ENCODE results near the gene SCN2A.

Gene SCN2A

DNA sequence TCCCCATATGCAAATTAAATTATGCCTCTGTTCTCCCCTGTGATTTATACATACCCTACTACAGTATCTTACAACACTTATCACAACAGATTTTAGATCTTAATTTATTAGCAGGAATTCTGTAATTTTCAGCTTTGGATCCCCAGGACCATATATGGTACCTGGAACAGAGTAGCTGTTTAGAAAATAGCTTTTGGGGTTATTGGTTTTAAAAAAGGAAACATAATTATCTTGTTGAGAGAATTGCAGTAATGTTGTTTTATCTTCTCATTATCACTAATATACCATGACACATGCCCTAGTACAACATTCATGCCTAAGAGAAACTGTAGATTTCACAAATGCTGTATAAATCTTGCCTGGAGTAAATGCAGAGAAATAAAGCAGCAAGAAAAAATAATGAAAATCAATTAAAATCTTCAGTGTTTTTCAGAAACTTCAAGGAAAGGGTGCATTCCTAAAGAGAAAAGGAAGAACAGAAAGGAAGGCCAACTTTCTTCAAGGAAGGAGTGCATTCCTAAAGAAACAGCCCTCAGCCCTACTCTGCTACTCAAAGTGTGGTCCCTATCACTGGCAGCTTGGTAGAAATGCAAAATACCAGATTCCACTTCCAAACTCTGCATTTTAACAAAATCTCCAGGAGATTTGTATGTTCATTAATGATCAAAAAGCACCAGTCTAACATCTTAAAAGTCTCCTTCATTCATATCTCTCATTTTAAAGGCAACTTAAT, 193.2 kb downstream of the SCN2A start:
- Histone ChIP-seq H3K4me1 (peaks cover 24% of the 10 kb centered on the region), H3K4me2 (no peak overlapping the region), H3K27me3 (no peaks in the 10 kb centered on the region), H3K27ac (no peak overlapping the region), H4K20me1 (no peaks in the 10 kb centered on the region), H3K4me3 (no peak overlapping the region), H3K9me3 (no peaks in the 10 kb centered on the region), H3K36me3 (no peaks in the 10 kb centered on the region), H3K9ac (no peak overlapping the region)
- TF ChIP-seq Cebpa-rat (IDR thresholded peaks at IDR 0.05), result no peak

GRCh38 chr2:165434865-165435496, 195.8 kb downstream of the SCN2A start:
- H3K4me3 ChIP-seq, result no peak overlapping the region
- no peak overlapping the region for H3K9ac ChIP-seq
- no peaks in the 10 kb centered on the region for H3K36me3 ChIP-seq
- no peak overlapping the region for H3K4me2 ChIP-seq
- H3K27ac ChIP-seq, result no peak overlapping the region
- peaks cover 35% of the 10 kb centered on the region for H3K4me1 ChIP-seq
- TF ChIP-seq Cebpa-rat (IDR thresholded peaks at IDR 0.05), result no peak
- no peaks in the 10 kb centered on the region for H3K9me3 ChIP-seq
- no peaks in the 10 kb centered on the region for H3K27me3 ChIP-seq
- H4K20me1 ChIP-seq, result no peaks in the 10 kb centered on the region

GRCh38 chr2:165435611-165436010, 196.4 kb downstream of the SCN2A start:
- Histone ChIP-seq H3K27me3 (no peaks in the 10 kb centered on the region), H3K27ac (no peak overlapping the region), H3K9me3 (no peaks in the 10 kb centered on the region), H3K4me3 (no peak overlapping the region), H3K4me2 (peak overlapping the region; percentile 76), H4K20me1 (no peaks in the 10 kb centered on the region), H3K4me1 (peaks cover 42% of the 10 kb centered on the region), H3K9ac (no peak overlapping the region), H3K36me3 (no peaks in the 10 kb centered on the region)
- no peak for TF ChIP-seq Cebpa-rat (IDR thresholded peaks at IDR 0.05)

DNA sequence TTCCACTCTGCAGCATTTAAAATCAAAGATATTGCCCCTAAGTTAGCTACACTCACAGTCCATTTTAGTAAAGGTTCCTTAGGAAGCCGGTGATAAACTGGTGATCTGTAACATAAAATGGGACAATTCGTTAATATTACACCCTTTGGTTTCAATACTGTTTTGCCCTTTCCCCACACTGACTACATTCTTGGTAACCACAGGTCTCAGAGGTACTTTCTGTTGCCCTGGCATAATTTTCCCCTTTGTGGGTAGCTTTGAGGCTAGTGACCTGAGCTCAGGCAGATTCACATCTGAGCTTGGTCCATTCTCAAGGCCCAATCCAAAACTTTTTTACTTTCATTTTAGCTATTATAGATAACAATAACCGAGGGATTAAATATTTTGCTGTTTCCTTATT, 197.3 kb downstream of the SCN2A start:
- Histone ChIP-seq H3K9ac (no peak overlapping the region), H3K9me3 (no peaks in the 10 kb centered on the region), H4K20me1 (no peaks in the 10 kb centered on the region), H3K4me3 (peak overlapping the region; percentile 29; the same call in 1 of the 2 replicates), H3K4me2 (peak overlapping the region; percentile 76), H3K36me3 (no peaks in the 10 kb centered on the region), H3K27ac (no peak overlapping the region), H3K27me3 (no peaks in the 10 kb centered on the region), H3K4me1 (peaks cover 48% of the 10 kb centered on the region)
- TF ChIP-seq Cebpa-rat (IDR thresholded peaks at IDR 0.05), result no peak

GRCh38 chr2:165440367-165440766, 201.2 kb downstream of the SCN2A start:
- H3K27me3 ChIP-seq, result no peaks in the 10 kb centered on the region
- H3K4me3 ChIP-seq, result no peak overlapping the region
- H3K4me1 ChIP-seq, result peaks cover 70% of the 10 kb centered on the region
- no peak for TF ChIP-seq Cebpa-rat (IDR thresholded peaks at IDR 0.05)
- H3K36me3 ChIP-seq, result no peaks in the 10 kb centered on the region
- H3K27ac ChIP-seq, result no peak overlapping the region
- H3K9ac ChIP-seq, result no peak overlapping the region
- H3K4me2 ChIP-seq, result peak overlapping the region; percentile 21; the same call in 1 of the 2 replicates
- no peaks in the 10 kb centered on the region for H4K20me1 ChIP-seq
- H3K9me3 ChIP-seq, result peaks cover 10% of the 10 kb centered on the region; the same call in 1 of the 2 replicates
